Upper lobe of left lung (tissue), 6 donors: ENCODE data around the gene HSPA2. TPM values are rescaled to one million over a fixed set of nuclear protein-coding genes. Genes with fewer than 3 reads are reported as not detected.

Source experiments
- ATAC-seq, 2 donors: fragments of 200-7000 bp; cut with Tn5 transposase; one replicate each; pipeline ENCODE4 v1.9.1; 2022; ENCODE audit warnings: mild to moderate bottlenecking in 2 of 2, moderate library complexity in 2 of 2; ENCODE audit not compliant: low FRiP score in 2 of 2
- DNase-seq, 2 donors: peaks; one replicate each; pipeline ENCODE4 v3.0.0-alpha.2; 2019 to 2020
- H3K27ac ChIP-seq, 4 donors: fragments of 200-600 bp; sonication (generic); one replicate each; pipeline ENCODE4 v1.5.1; 2016 to 2019
- H3K27me3 ChIP-seq, 4 donors: fragments of 200-600 bp; sonication (generic); one replicate each; pipeline ENCODE4 v1.5.1; 2017 to 2019
- H3K36me3 ChIP-seq, 4 donors: fragments of 200-600 bp; sonication (generic); one replicate each; pipeline ENCODE4 v1.5.1; 2016 to 2019
- H3K4me1 ChIP-seq, 4 donors: fragments of 200-600 bp; sonication (generic); one replicate each; pipeline ENCODE4 v1.5.1; 2018 to 2019
- H3K4me3 ChIP-seq, 4 donors: fragments of 200-600 bp; sonication (generic); one replicate each; pipeline ENCODE4 v1.5.1; 2017 to 2019; ENCODE audit warnings: mild to moderate bottlenecking in 2 of 4, moderate library complexity in 1 of 4
- H3K9me3 ChIP-seq, 4 donors: fragments of 200-600 bp; sonication (generic); one replicate each; pipeline ENCODE4 v1.5.1; 2018 to 2019
- CTCF ChIP-seq, 6 experiments: fragments of 450-650 bp in 4 of 6; fragments of 200-600 bp in 2 of 6; sonication (generic) in 2 of 6; IDR thresholded peaks; one replicate each; pipeline ENCODE4 v1.5.1; 2016 to 2019; ENCODE audit warnings: antibody characterized with exemption in 6 of 6
- EP300 ChIP-seq, 4 donors: sonication (generic); formaldehyde crosslinking; IDR thresholded peaks; one replicate each; pipeline ENCODE4 v1.5.1; 2017; ENCODE audit warnings: antibody characterized with exemption in 4 of 4, control low read depth in 2 of 4
- POLR2A ChIP-seq, 4 donors: fragments of 450-650 bp; IDR thresholded peaks; one replicate each; pipeline ENCODE4 v1.5.1; 2016 to 2017; ENCODE audit warnings: antibody characterized with exemption in 4 of 4, mild to moderate bottlenecking in 2 of 4
- POLR2AphosphoS5 ChIP-seq, 2 donors: sonication (generic); formaldehyde crosslinking; IDR thresholded peaks; one replicate each; pipeline ENCODE4 v1.5.1; 2017; ENCODE audit warnings: antibody characterized with exemption in 2 of 2
- WGBS, 2 donors: methylation state at CpG; one replicate each; pipeline ENCODE4 v1.1.5; 2017 to 2018; 5-methylcytosine and 5-hydroxymethylcytosine counted together
- total RNA-seq, 6 donors: library from RNA; depleted of rRNA in 4 of 6; stranded (reverse); fragments of >200 nt in 4 of 6; gene quantifications; one replicate each; pipeline versions ENCODE4 v1.1.0 to v1.2.1, GENCODE V29; 2016 to 2021
- donor health status: DM: no; HTN: no; CAD: no; lungs with moderate emphysema.
- donor health status: DM: no; HTN: yes; CAD: no; lungs with severe emphysema.

Gene HSPA2
- total RNA-seq, 6 donors from 2014 or later = 4.8 to 25.7 (median 12.1) TPM

- ATAC-seq (no peak), DNase-seq (no peak)
- H3K27ac ChIP-seq = no peak overlapping the region
- no peak for TF ChIP-seq POLR2A (IDR thresholded peaks at IDR 0.05)
- TF ChIP-seq EP300 (IDR thresholded peaks at IDR 0.05) = no peak
- TF ChIP-seq POLR2AphosphoS5 (IDR thresholded peaks at IDR 0.05) = no peak
- no peak for TF ChIP-seq CTCF (IDR thresholded peaks at IDR 0.05)
- H3K4me3 ChIP-seq = no peak overlapping the region
- H3K27me3 ChIP-seq = no peaks in the 10 kb centered on the region
- peaks cover 0 to 10% (median 6%) of the 10 kb centered on the region in 4 donors for H3K9me3 ChIP-seq
- peaks cover 7 to 23% (median 17%) of the 10 kb centered on the region in 4 donors for H3K4me1 ChIP-seq
- no peaks in the 10 kb centered on the region for H3K36me3 ChIP-seq
- 71 to 81% methylated on average over 5 of the region's 5 CpGs for WGBS, 2 donors
Measured at GRCh38 chr14:64544607-64545312, 4.2 kb downstream of the HSPA2 start.

- WGBS, 2 donors = 85 to 86% methylated on average over 1 of the region's 1 CpG
Measured at GRCh38 chr14:64549016-64549415, 8.5 kb downstream of the HSPA2 start.

GRCh38 chr14:64549791-64550620 is 9.5 kb downstream of the HSPA2 start, which contains the start of gene PPP1R36:
Gene PPP1R36 (plus strand): TSS chr14:64549961. CDS start chr14:64549998, 37 bp downstream.
- 13 to 28% methylated on average over 8 to 30 of the region's 54 CpGs for WGBS, 2 donors
- H3K27ac ChIP-seq = no peak within 1 kb of the TSS
- TF ChIP-seq CTCF (IDR thresholded peaks at IDR 0.05) = peak in 2 of 6 experiments; percentile 19 to 20
- TF ChIP-seq POLR2AphosphoS5 (IDR thresholded peaks at IDR 0.05) = no peak
- TF ChIP-seq EP300 (IDR thresholded peaks at IDR 0.05) = no peak
- no peak for TF ChIP-seq POLR2A (IDR thresholded peaks at IDR 0.05)

More at GRCh38 chr14:64549016-64549415, 8.5 kb downstream of the HSPA2 start:
- ATAC-seq (no peak), DNase-seq (no peak)
- Histone ChIP-seq H3K27ac (no peak overlapping the region), H3K4me3 (no peak overlapping the region), H3K4me1 (peaks cover 12 to 14% (median 13%) of the 10 kb centered on the region in 4 donors), H3K9me3 (no peaks in the 10 kb centered on the region), H3K36me3 (no peaks in the 10 kb centered on the region), H3K27me3 (no peaks in the 10 kb centered on the region)
- TF ChIP-seq POLR2AphosphoS5 (IDR thresholded peaks at IDR 0.05) (no peak), EP300 (IDR thresholded peaks at IDR 0.05) (no peak), POLR2A (IDR thresholded peaks at IDR 0.05) (no peak), CTCF (IDR thresholded peaks at IDR 0.05) (no peak)

GRCh38 chr14:64550621-64551333 is 10.2 kb downstream of the HSPA2 start:
- no peak for ATAC-seq
- Histone ChIP-seq H3K27me3 (no peaks in the 10 kb centered on the region), H3K36me3 (no peaks in the 10 kb centered on the region), H3K4me3 (peak overlapping the region in 1 of 4 donors; percentile 46), H3K9me3 (no peaks in the 10 kb centered on the region), H3K27ac (no peak overlapping the region), H3K4me1 (peaks cover 12 to 14% (median 13%) of the 10 kb centered on the region in 4 donors)
- 60 to 63% methylated on average over 7 of the region's 7 CpGs for WGBS, 2 donors
- TF ChIP-seq EP300 (IDR thresholded peaks at IDR 0.05) = no peak
- TF ChIP-seq POLR2AphosphoS5 (IDR thresholded peaks at IDR 0.05) = no peak
- no peak for TF ChIP-seq CTCF (IDR thresholded peaks at IDR 0.05)
- no peak for TF ChIP-seq POLR2A (IDR thresholded peaks at IDR 0.05)
- no peak for DNase-seq

More at GRCh38 chr14:64549791-64550620, 9.5 kb downstream of the HSPA2 start, which contains the start of gene PPP1R36:
- ATAC-seq = peak; percentile 75 to 94
- H3K9me3 ChIP-seq = no peaks in the 10 kb centered on the region
- H3K36me3 ChIP-seq = no peaks in the 10 kb centered on the region
- peaks cover 12 to 14% (median 13%) of the 10 kb centered on the region in 4 donors for H3K4me1 ChIP-seq
- H3K4me3 ChIP-seq = peak within 1 kb of the TSS in 3 of 4 donors; percentile 25 to 51 (median 46)
- H3K27me3 ChIP-seq = no peaks in the 10 kb centered on the region
- DNase-seq = peak; percentile 28 to 93
